CD4-positive, alpha-beta T cell treated with Interleukin-17A for 4 hours (primary cell): ENCODE results near the gene ADK.
"Not testable (repeated sequence)": the region's sequence is repeated elsewhere in the genome, so short reads cannot be mapped to it uniquely, and the experiment has no call there.

ENCODE experiments used
- DNase-seq: peaks from one replicate; pipeline ENCODE4 v3.0.0-alpha.2; 2020; ENCODE audit warnings: mixed read lengths

Gene ADK

DNA sequence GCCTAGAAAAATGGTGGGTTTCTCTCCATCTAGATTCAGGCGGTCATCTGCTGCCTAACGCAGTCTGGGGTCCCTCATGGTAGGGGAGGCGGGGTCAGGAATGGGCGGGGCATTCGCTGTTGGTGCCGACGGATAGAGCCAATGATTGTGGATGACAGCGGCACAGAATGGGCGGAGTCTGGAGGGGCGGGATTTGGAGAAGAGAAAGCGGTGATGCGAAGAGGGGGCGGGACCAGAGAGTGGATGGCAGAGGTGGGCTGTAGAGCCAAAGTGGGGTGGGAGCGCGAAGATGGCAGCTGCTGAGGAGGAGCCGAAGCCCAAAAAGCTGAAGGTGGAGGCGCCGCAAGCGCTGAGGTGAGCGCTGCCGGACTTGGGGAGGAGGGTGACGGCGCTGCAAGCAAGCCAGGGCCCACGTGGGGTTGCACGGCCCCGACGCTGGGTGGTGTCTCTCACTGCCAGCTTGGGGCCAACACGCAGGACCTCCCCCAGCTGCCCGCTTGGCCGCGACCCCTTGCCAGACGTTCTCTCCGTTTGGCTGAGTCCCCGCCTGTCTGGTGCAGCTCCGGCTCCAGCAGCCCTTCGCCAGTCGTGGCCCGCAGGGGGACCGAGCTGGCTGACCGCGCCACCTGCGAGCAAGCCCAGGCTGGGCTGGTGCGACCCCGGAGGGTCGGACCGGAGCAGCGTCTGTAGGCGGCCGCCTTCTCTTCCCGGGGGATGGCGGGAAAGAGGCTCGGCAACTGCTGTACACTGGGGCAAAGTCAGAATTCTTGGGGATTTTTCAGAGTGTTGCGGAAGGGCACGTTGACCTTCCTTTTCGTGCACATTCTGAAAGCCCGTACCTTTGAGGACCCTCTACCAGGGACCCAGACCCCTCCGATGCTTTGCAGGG is at the start of gene ADK:
ADK (plus strand) TSS at position 232 of the 889 bp plus-strand sequence; CDS start at position 290, 58 bp downstream.
- peak; percentile 100 for DNase-seq

DNA sequence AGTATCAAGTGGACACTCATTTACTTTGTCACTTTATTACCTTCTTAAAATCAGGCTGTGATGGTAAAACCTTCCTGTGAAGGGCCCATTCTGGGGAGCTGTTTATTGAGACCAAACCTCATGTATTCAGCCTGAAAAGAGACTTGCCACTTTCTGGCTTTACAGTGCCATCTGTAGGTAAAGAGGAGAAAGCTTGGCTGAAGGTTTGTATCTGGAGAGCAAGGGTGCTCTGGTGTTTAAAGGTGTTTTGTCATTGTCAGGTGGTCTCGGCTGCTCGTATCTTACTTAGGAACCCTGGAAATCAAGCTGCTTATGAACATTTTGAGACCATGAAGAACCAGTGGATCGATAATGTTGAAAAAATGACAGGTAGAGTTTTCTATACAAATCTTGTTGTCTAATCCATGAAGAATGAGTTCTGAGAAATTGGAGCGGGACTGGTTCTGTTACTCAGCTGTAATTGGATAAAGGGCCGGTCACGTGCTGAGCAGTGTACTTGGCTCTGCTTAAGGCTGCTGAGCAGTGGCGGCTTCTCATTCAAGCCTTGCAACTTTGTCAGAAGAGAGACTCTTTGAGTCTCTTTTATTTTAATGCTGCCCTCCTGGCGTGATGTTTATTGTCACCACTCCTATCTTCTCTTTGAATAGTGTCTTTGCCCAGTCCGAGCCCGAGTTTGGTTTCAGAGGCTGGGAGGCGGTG is 47.3 kb upstream of the ADK start:
- DNase-seq, result no peak

DNA sequence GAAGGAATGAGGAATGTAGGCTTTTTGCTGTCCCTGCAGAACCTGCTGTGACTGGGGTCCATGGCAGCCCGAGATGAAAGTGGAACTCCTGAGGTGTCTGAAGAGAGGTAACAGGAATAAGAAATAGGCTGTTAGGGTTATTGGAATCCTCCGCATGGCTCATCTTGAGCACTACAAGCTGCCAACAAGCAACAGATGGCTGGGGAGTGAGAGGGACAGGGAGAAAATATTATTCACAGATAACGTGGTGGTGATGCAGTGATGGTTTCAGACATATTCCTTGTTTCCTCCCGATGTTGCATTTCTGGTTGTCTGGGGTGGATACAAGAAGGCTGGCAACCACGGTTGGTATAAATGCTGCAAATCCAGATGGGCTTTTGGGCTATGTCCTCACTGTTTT is 46.5 kb upstream of the ADK start:
- no peak for DNase-seq

DNA sequence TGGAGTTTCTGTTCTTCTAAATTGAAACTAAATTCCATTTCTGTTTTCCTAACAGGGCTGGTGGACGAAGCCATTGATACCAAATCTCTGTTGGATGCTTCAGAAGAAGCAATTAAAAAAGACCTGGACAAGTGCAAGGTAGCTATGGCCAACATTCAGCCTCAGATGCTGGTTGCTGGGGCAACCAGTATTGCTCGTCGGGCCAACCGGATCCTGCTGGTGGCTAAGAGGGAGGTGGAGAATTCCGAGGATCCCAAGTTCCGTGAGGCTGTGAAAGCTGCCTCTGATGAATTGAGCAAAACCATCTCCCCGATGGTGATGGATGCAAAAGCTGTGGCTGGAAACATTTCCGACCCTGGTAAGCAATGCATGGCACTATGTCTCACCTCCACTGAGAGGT is 46.0 kb upstream of the ADK start:
- no peak for DNase-seq

DNA sequence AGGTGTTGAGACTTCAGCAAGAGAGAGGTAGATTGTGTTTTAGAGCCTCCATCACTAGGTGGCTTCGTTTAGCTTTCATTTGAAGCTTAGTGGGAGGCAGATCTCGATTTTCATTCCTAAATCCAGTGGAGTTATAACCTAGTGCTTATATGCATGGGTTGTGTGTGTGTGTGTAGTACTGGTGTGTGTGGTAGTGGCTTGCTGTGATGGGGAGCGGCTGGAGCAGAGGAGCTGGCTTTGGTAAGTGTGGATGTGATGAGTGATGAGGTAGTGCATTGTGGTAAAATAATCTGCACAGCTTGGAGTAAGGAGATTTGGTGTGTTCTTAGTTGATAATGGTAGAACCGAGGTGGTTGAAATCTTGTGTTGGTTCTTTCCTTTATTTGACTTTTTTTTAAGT is 43.6 kb upstream of the ADK start:
- no peak for DNase-seq

DNA sequence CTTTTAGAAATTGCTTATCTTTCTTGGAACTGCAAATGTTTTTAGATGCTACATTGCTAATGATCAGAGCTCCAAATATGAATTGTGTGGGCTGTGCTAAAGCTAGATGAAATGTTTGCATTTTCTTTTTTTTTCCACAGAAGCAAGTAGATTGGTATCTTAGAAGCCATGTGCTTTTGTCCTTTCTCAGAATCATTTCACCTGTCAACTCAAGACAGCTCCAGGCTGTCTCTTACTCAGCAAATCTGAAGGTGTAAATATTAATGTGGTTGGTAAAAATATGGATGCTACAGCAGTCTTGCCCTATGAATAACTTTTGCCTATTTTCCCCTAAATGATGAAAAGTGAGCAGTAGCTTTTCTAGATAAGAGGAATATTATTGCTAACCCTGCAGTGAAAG is 41.6 kb upstream of the ADK start:
- no peak for DNase-seq

DNA sequence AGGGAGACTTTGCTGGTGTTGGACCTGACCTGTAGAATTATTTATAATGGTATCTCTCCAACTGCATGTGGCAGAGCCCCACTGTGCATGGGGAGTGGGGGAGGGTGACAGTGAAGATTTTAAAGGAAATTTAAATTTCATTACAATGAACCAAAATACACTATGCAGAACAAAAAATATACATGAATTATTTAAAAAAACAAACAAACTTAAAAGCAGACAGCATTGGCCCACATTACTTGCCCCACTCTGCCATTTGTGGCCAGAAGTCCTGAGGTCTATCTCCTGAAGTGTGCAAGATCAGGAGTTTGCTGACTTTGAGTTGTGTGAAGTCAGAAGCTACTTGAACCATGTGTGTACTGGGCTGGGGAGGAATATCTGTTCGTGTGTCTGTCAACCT is 40.9 kb upstream of the ADK start:
- no peak for DNase-seq

DNA sequence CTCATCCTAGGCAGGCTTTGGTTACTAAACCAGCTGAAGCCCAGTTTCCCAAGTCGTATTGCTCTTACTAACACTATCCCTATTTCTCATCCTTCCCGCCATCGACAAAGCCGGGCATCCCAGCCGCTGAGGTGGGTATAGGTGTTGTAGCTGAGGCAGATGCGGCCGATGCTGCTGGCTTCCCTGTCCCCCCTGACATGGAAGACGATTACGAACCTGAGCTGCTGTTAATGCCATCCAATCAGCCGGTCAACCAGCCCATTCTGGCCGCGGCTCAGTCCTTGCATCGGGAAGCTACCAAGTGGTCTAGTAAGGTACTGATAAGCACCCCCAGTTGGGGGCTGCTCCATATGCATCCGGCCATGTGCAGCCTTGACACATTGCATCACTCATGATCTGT is 39.2 kb upstream of the ADK start:
- DNase-seq, result no peak

DNA sequence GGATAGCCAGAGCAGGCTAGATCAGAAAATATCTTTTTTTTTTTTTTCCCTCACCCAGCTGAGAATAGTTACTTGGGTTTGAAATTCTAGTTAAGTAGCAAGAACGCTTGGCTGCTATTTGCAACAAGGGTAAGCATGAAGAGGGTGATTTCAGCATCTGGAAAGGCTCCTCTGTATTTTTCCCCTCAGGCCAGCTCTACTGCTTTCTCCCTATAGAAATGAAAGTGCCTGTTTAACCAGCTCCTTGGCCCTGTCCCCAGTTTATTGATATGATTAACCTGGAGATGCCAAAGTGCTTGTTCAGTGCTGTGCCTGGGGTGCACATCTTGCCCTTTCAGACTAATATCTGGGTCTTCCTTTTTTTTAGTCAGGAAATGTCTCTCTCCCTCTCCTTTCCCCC is 37.5 kb upstream of the ADK start:
- DNase-seq, result no peak

DNA sequence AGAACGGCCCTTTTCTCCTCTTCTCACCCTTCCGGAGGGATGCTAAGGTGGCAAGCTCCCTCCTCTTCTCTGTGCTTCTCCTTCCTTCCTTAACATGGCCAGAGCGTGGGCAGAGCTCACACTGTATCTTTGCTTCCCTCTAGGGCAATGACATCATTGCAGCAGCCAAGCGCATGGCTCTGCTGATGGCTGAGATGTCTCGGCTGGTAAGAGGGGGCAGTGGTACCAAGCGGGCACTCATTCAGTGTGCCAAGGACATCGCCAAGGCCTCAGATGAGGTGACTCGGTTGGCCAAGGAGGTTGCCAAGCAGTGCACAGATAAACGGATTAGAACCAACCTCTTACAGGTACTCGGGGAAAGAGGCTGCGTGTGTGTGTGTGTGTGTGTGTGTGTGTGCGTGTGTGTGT is 37.0 kb upstream of the ADK start:
- no peak for DNase-seq

DNA sequence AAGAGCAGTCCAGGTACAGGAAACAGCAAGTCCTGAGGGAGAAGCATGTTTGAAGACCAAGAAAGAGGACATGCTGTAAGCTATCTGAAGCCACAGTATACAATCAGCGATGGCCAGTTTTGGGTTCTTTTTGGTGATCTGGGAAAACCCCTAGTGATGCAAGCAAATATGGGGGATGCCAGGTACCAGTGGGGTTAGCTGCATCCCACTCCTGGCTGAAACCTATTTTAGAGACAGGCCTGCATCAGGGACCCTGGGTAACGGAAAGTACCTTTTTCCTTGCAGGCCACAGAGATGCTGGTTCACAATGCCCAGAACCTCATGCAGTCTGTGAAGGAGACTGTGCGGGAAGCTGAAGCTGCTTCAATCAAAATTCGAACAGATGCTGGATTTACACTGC is 33.3 kb upstream of the ADK start:
- no peak for DNase-seq

DNA sequence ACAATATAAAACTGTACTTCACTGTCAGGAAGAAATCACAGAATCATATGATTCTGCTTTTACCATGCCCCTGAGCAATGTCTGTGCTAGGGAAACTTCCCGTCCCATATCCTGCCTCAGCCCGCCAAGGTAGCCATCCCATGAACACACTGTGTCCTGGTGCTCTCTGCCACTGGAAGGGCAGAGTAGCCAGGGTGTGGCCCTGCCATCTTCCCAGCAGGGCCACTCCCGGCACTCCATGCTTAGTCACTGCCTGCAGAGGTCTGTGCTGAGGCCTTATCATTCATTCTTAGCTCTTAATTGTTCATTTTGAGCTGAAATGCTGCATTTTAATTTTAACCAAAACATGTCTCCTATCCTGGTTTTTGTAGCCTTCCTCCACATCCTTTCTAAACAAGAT is 32.2 kb upstream of the ADK start:
- no peak for DNase-seq

DNA sequence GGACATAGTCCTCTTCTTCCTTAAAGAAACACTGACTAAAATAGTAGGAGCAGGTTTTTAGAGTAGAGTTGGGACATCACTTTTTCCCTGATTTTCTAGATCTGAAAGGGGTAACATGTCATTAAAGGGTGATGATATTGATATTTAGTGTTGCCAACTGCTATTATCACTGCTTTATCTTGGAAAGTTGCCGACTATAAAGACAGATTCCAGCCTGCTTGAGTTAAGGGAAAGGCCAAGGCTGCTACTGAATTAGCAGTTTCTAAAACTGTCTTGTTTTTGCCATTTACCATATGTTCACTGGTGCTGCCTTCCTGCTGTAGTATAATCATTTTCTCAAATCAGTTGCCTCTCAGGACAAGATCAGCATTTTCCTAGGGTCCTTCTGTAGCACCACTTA is 30.1 kb upstream of the ADK start:
- no peak for DNase-seq

DNA sequence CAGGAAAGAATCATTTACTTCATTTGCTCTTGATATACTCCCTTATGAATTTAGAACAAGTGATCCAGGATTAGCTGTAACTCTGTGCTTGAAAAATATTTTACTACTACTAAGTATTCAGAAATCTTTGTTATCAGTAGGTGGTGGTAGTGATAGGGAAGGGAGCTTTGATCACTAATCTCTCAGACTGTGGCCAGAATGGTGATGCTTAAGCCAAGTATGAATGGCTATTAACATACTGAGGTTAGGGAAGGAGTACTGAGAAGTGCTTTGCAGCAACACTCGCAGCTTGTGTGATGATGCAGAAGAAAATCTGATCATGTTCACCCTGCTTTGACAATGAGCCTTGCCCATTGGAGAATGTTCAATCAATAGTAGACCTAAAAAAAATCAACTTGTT is 29.7 kb upstream of the ADK start:
- no peak for DNase-seq

DNA sequence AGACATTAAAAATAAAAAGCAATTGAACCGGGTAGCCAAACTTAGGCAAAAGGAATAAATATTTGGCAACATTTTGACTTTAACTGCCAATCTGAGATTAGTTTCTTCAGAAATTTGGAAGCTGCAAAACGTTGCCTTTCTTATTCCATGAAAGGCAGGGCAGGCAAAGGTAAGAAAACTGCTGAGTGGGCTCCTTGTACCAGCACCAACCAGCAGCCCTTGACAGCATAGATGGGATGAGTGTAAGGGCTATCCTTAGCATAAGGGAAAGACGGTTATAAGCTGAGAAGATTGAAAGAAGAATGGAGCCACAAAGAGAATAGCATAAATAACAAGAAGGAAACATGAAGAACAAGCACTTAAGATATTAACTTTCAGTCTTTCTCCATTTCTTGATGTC is 29.0 kb upstream of the ADK start:
- no peak for DNase-seq

DNA sequence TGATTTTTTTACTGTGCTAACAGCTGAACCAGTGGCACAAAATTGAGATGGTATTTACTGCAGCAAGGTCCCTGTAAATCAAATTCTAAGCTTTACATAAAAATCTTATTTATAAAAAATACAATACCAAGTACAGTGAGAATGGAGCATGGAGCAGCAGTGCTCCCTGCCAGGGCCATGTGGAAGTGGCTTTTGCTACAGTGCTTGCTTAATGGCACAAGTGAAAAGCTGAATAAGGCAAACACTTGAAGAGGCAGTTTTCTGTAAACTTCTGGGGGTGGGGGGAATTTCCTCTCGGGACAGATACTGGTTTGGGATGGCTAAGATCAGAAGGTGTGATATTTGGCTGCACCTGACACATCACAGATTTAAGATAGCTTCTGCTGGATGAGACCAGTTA is 27.9 kb upstream of the ADK start:
- DNase-seq, result no peak

DNA sequence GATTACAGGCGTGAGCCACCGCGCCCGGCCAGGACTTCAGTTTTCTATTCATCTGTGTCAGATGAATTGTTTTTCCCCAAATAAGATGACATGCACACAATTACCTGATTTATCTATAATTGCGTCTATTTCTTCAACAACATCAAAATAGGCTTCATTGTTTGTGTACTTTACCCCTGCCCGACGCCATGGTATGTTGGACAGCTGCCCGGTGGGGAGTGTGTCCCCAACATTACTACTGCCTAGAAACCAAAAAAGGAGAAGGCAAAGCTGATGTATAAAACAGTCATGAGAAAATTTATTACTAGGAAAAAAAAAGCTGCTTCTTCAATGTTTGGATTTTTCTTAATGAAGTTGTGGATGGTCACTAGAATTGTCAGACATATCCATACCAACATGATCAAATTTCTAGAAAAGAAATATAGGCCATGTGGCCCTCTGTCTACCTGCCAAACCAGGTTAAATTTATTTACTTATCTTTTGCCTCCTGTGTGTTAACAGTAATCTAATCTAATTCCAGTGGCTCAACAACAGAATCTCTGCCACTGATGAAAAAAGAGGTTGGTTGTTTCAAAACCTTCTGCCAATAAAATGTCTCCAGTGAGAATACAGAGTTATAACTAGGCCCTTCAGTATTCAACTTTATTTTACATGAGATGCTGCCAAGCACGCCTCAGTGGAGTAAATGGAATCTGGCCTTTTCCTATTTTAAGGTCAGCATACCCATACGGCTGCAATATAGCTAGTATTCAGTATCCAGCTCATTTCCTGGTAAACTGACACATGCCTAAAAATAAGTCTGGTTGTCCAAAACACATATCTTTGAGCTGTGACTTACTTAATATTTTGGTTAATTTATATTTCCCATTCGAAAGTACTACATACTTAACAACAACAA is 16.8 kb upstream of the ADK start:
- DNase-seq, result no peak

DNA sequence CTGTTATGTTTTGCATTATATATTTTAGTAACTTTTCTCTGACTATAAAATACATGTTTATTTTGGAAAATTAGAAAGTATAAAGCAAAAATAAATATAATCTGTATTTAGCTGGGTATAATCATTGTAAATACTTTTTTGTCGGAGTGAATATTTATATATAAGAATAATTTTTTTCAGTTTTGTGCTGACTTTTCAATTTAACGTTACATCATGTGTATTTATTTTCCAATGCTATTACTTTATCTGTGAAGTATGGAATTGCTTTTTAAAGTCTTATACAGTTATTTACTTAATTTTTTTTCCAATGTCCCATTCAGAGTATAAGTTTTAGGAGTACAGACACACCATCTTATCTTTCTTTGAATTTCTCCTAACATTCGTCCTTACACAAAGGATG is 15.6 kb upstream of the ADK start:
- DNase-seq, result no peak

DNA sequence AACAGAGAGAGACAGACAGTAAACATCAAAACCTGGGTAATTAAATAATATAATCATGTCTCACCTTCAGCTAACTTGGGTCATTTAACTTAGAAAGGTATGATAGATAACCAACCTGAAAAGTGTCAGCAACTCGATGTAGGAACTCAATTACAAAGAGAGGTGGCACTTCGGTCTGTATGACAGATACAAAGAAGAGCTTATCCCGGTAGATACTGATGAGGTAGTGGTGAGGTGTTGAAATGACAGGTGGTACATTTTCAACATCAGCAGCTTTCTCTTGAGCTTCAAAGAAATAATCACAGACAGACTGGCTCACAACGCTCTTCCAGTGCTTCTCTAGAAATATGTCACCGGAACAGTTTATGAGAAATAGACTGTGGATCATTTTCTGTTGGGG is 13.0 kb upstream of the ADK start:
- no peak for DNase-seq

DNA sequence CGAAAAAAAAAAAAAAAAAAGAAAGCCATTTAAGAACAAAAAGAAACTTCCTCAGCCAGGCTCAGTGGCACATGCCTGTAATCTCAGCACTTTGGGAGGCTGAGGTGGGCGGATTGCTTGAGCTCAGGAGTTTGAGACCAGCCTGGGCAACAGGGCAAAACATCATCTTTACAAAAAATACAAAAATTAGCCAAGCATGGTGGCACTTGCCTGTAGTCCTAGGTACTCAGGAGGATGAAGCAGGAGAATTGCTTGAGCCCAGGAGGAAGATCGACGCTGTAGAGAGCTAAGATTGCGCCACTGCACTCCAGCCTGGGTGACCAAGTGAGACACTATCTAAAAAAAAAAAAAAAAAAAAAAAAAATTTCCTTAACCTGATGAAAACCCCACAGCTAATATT is 12.4 kb upstream of the ADK start:
- DNase-seq, result not testable (repeated sequence)

DNA sequence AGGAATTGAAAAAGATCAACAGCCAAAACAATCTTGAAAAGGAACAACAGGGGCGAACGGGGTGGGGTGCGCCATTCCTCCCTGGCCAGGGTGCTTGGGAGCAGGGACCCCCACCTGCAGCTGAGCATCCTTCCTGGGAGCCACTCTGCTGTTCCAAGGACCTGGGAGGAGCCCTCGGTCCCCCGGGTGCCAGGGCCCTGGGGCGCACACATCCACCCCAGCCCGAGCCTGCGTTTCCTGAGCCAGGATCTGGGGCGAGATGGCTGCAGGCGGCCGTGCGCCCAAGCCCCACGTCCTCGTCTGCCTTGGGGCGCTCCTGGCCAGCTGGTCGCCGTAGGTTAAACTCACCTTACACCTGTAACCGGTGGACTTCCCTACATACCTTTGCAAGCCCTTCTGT is 11.0 kb upstream of the ADK start:
- DNase-seq, result no peak

DNA sequence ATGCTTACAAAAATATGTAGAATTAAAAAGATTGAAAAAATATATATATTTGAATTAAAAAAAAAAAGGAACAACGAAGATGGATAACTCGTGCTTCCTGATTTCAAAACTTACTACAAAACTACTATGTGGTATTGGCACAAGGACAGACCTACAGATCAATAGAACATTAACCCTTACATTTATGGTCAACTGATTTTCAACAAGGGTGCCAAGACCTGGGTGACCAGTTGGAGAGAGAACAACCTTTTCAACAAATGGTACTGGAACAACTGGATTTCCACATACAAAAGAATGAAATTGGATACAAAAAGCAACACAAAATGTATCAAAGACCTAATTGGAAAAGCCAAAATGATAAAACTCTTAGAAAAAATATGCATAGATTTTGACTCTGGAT is 10.5 kb upstream of the ADK start:
- no peak for DNase-seq

DNA sequence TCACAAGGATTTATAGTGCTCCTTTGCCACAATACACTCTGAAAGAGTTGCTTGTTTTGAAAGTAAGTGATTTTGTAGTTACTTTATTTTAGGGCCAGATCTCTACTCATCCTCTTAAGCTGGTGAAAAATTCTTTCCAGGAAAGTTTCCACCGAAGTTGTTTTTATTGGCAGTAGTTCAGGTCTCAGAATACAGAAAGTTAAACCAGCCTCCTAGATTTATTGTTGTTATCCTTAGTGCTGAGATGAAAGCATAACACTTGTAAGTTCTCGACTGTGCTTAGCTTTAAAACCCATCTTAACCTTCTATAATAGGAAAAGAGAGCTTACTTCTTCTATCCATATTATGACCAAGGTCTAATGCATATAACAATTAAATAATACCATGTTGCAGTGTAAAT is 5.9 kb upstream of the ADK start:
- DNase-seq, result no peak

DNA sequence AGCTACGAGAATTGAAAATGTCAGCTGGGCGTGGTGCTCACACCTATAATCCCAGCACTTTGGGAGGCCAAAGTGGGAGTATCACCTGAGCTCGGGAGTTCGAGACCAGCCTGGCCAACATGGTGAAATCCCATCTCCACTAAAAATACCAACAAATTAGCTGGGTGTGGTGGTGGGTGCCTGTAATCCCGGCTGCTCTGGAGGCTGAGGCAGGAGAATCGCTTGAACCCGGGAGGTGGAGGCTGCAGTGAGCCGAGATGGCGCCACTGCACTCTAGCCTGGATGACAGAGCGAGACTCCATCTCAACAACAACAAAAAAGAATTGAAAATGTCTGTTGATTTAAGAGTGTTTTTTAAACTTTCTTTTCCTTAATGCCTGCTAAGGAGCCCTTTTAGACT is 4.0 kb upstream of the ADK start:
- DNase-seq, result not testable (repeated sequence)
